ENCODE results near the gene ROR1. TPM values are rescaled to one million over a fixed set of nuclear protein-coding genes. Genes with fewer than 3 reads are reported as not detected.

ROR1 gene
- total and polyA plus RNA-seq, 10 of the 15 experiments (the other 5 are each of a cell fraction or from before 2014, with no cell fraction given) = 0.02 to 0.08 (median 0.05) TPM; not detected in 6

DNA sequence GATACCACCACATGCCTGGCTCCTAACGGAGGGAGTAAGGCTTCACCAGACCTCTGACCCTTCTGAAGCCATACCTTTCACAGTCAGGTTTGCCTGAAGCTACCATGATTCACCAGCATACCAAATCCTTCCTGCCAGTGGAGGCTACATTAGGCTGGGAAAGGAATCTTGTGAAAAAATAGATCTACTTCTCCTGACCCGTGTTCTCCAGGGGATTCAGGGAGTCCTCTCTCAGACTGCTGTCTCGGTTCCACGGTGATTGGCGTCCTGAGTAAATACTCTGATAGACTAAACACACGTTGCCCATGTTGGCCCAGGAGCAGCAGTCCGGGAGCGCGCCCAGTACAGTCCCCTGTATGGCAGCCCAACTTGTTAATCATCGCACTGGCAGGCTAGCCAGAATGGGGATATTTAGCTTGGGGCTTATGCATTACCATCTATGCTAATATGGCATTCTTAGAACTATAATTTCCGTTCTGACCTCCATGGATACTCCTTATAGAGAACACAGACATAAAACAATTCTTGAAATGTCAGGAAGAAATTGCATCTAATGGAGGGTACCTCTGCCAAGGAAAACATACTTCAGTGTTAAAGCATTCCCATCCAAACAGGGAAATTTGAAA, 173.2 kb downstream of the ROR1 start:
- ChIA-PET POLR2A (no interaction called here), SMC1A (ENCODE audit: uncharacterized antibody, unreplicated experiment) (no interaction called here), RAD21 (ENCODE audit: unreplicated experiment) (no interaction called here), CTCF (no interaction called here)
- WGBS (ENCODE audit: insufficient coverage, insufficient replicate concordance, low lambda C conversion rate, missing lambda C conversion rate) = 29% methylated on average over 11 of the region's 11 CpGs
- no peak overlapping the region for H3K27ac ChIP-seq (ENCODE audit: control insufficient read depth, insufficient read depth)
- H3K9me3 ChIP-seq (replicated peaks; ENCODE audit: control insufficient read depth, insufficient read depth, low read length) = no peaks in the 10 kb centered on the region
- no peaks in the 10 kb centered on the region for H4K20me1 ChIP-seq (ENCODE audit: control insufficient read depth, insufficient read depth)
- H3K4me1 ChIP-seq (ENCODE audit: control insufficient read depth, insufficient read depth, low read length) = no peaks in the 10 kb centered on the region
- H3K9ac ChIP-seq (ENCODE audit: control insufficient read depth, insufficient read depth, low read length) = no peak overlapping the region
- no peak overlapping the region for H2AFZ ChIP-seq (ENCODE audit: control insufficient read depth, low read depth, low read length)
- H3K4me2 ChIP-seq (ENCODE audit: control insufficient read depth, insufficient read depth) = no peak overlapping the region
- intact Hi-C loops (cut with micrococcal nuclease; ENCODE audit: unreplicated experiment) = no loop called here
- no peak for FAIRE-seq
- H3K4me3 ChIP-seq = no peak overlapping the region
- H3K36me3 ChIP-seq (ENCODE audit: control insufficient read depth in 2 of 2, insufficient read depth in 2 of 2, low read length in 1 of 2) = no peaks in the 10 kb centered on the region
- no peak for ATAC-seq
- no TSS peak for BruUV-seq (replicated peaks)
- H3K27me3 ChIP-seq (replicated peaks in 1 of 2; ENCODE audit: control insufficient read depth in 2 of 2, insufficient read depth in 2 of 2, low read length in 1 of 2) = peaks cover 0 to 1% of the 10 kb centered on the region in 2 experiments; a peak in 1 of 4 replicates
- DNase-seq (ENCODE audit: low read depth, low spot score) = no peak
- no peaks in the 10 kb centered on the region for H3K79me2 ChIP-seq (ENCODE audit: control insufficient read depth, insufficient read depth, low read length)
- in situ Hi-C loops (cut with MboI) = no loop called here
- TF ChIP-seq SMARCA5 (IDR thresholded peaks at IDR 0.05) (no peak), GATAD2B (conservative IDR thresholded peaks at IDR 0.05; ENCODE audit: low read depth) (no peak), TCF12 (IDR thresholded peaks at IDR 0.05; ENCODE audit: low read depth, low read length) (no peak), TAF1 (IDR thresholded peaks at IDR 0.05; ENCODE audit: borderline replicate concordance, low read depth, low read length) (no peak), YBX1 (IDR thresholded peaks at IDR 0.05) (no peak), CHD2 (IDR thresholded peaks at IDR 0.05; ENCODE audit: borderline replicate concordance, low read depth, low read length) (no peak), RAD51 (IDR thresholded peaks at IDR 0.05) (no peak), NKRF (conservative IDR thresholded peaks at IDR 0.05) (no peak), HCFC1 (IDR thresholded peaks at IDR 0.05; ENCODE audit: low read length) (no peak), BCLAF1 (IDR thresholded peaks at IDR 0.05) (no peak), MYB (IDR thresholded peaks at IDR 0.05; ENCODE audit: borderline replicate concordance, low read depth, low read length) (no peak), RELB (IDR thresholded peaks at IDR 0.05; ENCODE audit: low read depth) (no peak), SIX5 (IDR thresholded peaks at IDR 0.05; ENCODE audit: low read depth, low read length, severe bottlenecking) (no peak), STAT3 (IDR thresholded peaks at IDR 0.05; ENCODE audit: low read depth, low read length) (no peak)
- TF ChIP-seq, protein P1, sequence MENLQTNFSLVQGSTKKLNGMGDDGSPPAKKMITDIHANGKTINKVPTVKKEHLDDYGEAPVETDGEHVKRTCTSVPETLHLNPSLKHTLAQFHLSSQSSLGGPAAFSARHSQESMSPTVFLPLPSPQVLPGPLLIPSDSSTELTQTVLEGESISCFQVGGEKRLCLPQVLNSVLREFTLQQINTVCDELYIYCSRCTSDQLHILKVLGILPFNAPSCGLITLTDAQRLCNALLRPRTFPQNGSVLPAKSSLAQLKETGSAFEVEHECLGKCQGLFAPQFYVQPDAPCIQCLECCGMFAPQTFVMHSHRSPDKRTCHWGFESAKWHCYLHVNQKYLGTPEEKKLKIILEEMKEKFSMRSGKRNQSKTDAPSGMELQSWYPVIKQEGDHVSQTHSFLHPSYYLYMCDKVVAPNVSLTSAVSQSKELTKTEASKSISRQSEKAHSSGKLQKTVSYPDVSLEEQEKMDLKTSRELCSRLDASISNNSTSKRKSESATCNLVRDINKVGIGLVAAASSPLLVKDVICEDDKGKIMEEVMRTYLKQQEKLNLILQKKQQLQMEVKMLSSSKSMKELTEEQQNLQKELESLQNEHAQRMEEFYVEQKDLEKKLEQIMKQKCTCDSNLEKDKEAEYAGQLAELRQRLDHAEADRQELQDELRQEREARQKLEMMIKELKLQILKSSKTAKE (IDR thresholded peaks at IDR 0.05; ENCODE audit: low read depth, poor library complexity, severe bottlenecking) = no peak
